HCEC 1CT (cell line): ENCODE data around the gene ST6GALNAC3.
A peak's percentile ranks its signal among the peaks of the same experiment; 100 is the strongest.
"Not testable (repeated sequence)": the region's sequence is repeated elsewhere in the genome, so short reads cannot be mapped to it uniquely, and the experiment has no call there.

Source experiments
- DNase-seq: peaks from one replicate; pipeline ENCODE4 v3.0.0-alpha.2; 2017

ST6GALNAC3 gene

GRCh38 chr1:76075188-76075489, 593 bp downstream of the ST6GALNAC3 start:
- no peak for DNase-seq

- peak; percentile 62 for DNase-seq
These were observed 1.3 kb downstream of the ST6GALNAC3 start for GRCh38 chr1:76075877-76076276.

GRCh38 chr1:76079475-76080227, 5.1 kb downstream of the ST6GALNAC3 start:
- no peak for DNase-seq

- no peak for DNase-seq
These were observed 6.1 kb downstream of the ST6GALNAC3 start for GRCh38 chr1:76080552-76081079.

GRCh38 chr1:76082062-76082461, 7.5 kb downstream of the ST6GALNAC3 start:
- DNase-seq = no peak

GRCh38 chr1:76083189-76083588, 8.6 kb downstream of the ST6GALNAC3 start:
- DNase-seq = no peak

GRCh38 chr1:76084029-76084627, 9.6 kb downstream of the ST6GALNAC3 start:
- DNase-seq = peak; percentile 50

- DNase-seq = no peak
These were observed 10.1 kb downstream of the ST6GALNAC3 start for GRCh38 chr1:76084685-76085084.

GRCh38 chr1:76086109-76086508, 11.6 kb downstream of the ST6GALNAC3 start:
- no peak for DNase-seq

- DNase-seq = peak; percentile 6
These were observed 12.1 kb downstream of the ST6GALNAC3 start for GRCh38 chr1:76086597-76086996.

- no peak for DNase-seq
These were observed 16.0 kb downstream of the ST6GALNAC3 start for GRCh38 chr1:76090283-76091203.

GRCh38 chr1:76092812-76093211, 18.3 kb downstream of the ST6GALNAC3 start:
- no peak for DNase-seq

- DNase-seq = no peak
These were observed 19.2 kb downstream of the ST6GALNAC3 start for GRCh38 chr1:76093522-76094312.

GRCh38 chr1:76095802-76096201, 21.3 kb downstream of the ST6GALNAC3 start:
- no peak for DNase-seq

GRCh38 chr1:76097064-76097463, 22.5 kb downstream of the ST6GALNAC3 start:
- not testable (repeated sequence) for DNase-seq

GRCh38 chr1:76098845-76099244, 24.3 kb downstream of the ST6GALNAC3 start:
- no peak for DNase-seq

GRCh38 chr1:76101548-76101947, 27.0 kb downstream of the ST6GALNAC3 start:
- DNase-seq = no peak

- DNase-seq = no peak
These were observed 27.5 kb downstream of the ST6GALNAC3 start for GRCh38 chr1:76102046-76102445.

GRCh38 chr1:76103034-76103433, 28.5 kb downstream of the ST6GALNAC3 start:
- DNase-seq = no peak

- no peak for DNase-seq
These were observed 30.8 kb downstream of the ST6GALNAC3 start for GRCh38 chr1:76105372-76105771.

- no peak for DNase-seq
These were observed 31.7 kb downstream of the ST6GALNAC3 start for GRCh38 chr1:76106251-76106650.

- no peak for DNase-seq
These were observed 32.2 kb downstream of the ST6GALNAC3 start for GRCh38 chr1:76106719-76107235.
